Kidney (tissue), 14 donors: ENCODE measurements around the gene B3GLCT. TPM values are rescaled to one million over a fixed set of nuclear protein-coding genes. Genes with fewer than 3 reads are reported as not detected.
A peak's percentile ranks its signal among the peaks of the same experiment; 100 is the strongest.

Source experiments
- DNase-seq, 5 donors: peaks; one replicate each; pipeline ENCODE4 v3.0.0-alpha.2; 2013 to 2020
- FAIRE-seq: peaks from 2 replicates; lab custom pipeline; 2012; peaks lifted over from hg19 to GRCh38; lab: Jason Lieb, UNC
- H3K27ac ChIP-seq, 2 donors: one replicate each; pipeline ENCODE4 v1.7.0; 2013; ENCODE audit warnings: low read depth in 2 of 2, low read length in 2 of 2, inconsistent platforms in 1 of 2
- H3K27me3 ChIP-seq: one replicate; pipeline ENCODE4 v1.7.1; 2013; ENCODE audit warnings: low read length, inconsistent platforms; ENCODE audit not compliant: control insufficient read depth, insufficient read depth
- H3K36me3 ChIP-seq, 3 donors: one replicate each; pipeline versions ENCODE4 v1.7.0 to v1.7.1; 2013; ENCODE audit warnings: low read length in 3 of 3, control low read depth in 1 of 3, inconsistent platforms in 1 of 3; ENCODE audit not compliant: insufficient read depth in 3 of 3, control insufficient read depth in 2 of 3
- H3K4me1 ChIP-seq, 3 donors: one replicate each; pipeline versions ENCODE4 v1.7.0 to v1.7.1; 2013; ENCODE audit warnings: low read length in 3 of 3, inconsistent platforms in 1 of 3, low read depth in 1 of 3; ENCODE audit not compliant: control insufficient read depth in 2 of 3, insufficient read depth in 2 of 3
- H3K4me3 ChIP-seq, 3 donors: one replicate each; pipeline versions ENCODE4 v1.7.0 to v1.8.1; 2013; ENCODE audit warnings: low read length in 3 of 3, control low read depth in 1 of 3, inconsistent platforms in 1 of 3
- H3K9ac ChIP-seq, 3 donors: one replicate each; pipeline versions ENCODE4 v1.7.0 to v1.7.1; 2013; ENCODE audit warnings: low read length in 3 of 3, control low read depth in 1 of 3, inconsistent platforms in 1 of 3
- H3K9me3 ChIP-seq, 3 donors: one replicate each; pipeline versions ENCODE4 v1.7.0 to v1.7.1; 2013; ENCODE audit warnings: low read length in 3 of 3, control low read depth in 1 of 3, inconsistent platforms in 1 of 3; ENCODE audit not compliant: control insufficient read depth in 2 of 3, insufficient read depth in 1 of 3
- CTCF ChIP-seq: IDR thresholded peaks from 3 replicates; pipeline ENCODE4 v1.5.1; 2012; ENCODE audit warnings: mild to moderate bottlenecking, moderate library complexity, borderline replicate concordance; ENCODE audit not compliant: insufficient read depth; ENCODE audit errors: extremely low read depth
- intact Hi-C: fragments of 100-400 bp; cut with DNase I; formaldehyde crosslinking; loops from one replicate; pipeline ENCODE4 v1.11.1; 2022
- polyA plus RNA-seq: library from polyadenylated mRNA; stranded (reverse); fragments of 350-450 nt; fragmentation: Illumina TruSeq; extraction: RNeasy Lipid Tissue Mini Kit (QIAGEN cat#74804); gene quantifications from one replicate; pipeline ENCODE4 v1.2.3, GENCODE V29; 2014; ENCODE audit warnings: low read depth, low replicate concordance; ENCODE audit not compliant: insufficient read depth
- total RNA-seq: library from RNA; stranded (reverse); fragmentation: NEBNext Ultra II Directional; extraction: Animal tissue kit (Norgen Biotek cat#: 25700); gene quantifications from one replicate; pipeline ENCODE4 v1.2.1, GENCODE V29; 2021
- donor health status: control.
- donor health status: control.
- donor health status: control.
- donor health status: control.
- donor health status: control.
- donor health status: DM: yes; HTN: yes; CAD: no.
- donor health status: Normal renal cell carcinoma (clear cell type).

Gene B3GLCT
- total and polyA plus RNA-seq, 2 donors from 2014 or later, result 5.9 to 7.7 TPM

- FAIRE-seq, result no peak
These were observed 8.1 kb downstream of the B3GLCT start for GRCh38 chr13:31207661-31208552.

GRCh38 chr13:31208559-31209122 is 8.9 kb downstream of the B3GLCT start:
- Histone ChIP-seq H3K27ac (no peak overlapping the region), H3K27me3 (no peaks in the 10 kb centered on the region), H3K4me1 (peaks cover 0 to 8% (median 6%) of the 10 kb centered on the region in 3 donors), H3K9ac (no peak overlapping the region), H3K9me3 (no peaks in the 10 kb centered on the region), H3K36me3 (no peaks in the 10 kb centered on the region), H3K4me3 (no peak overlapping the region)
- FAIRE-seq (no peak), DNase-seq (no peak)
- intact Hi-C loops, result no loop called here
- TF ChIP-seq CTCF, result no peak

More at GRCh38 chr13:31207661-31208552, 8.1 kb downstream of the B3GLCT start:
- H3K9ac ChIP-seq, result no peak overlapping the region
- H3K4me3 ChIP-seq, result no peak overlapping the region
- no peak overlapping the region for H3K27ac ChIP-seq
- intact Hi-C loops, result no loop called here
- H3K4me1 ChIP-seq, result peaks cover 0 to 8% (median 6%) of the 10 kb centered on the region in 3 donors
- H3K36me3 ChIP-seq, result no peaks in the 10 kb centered on the region
- H3K9me3 ChIP-seq, result no peaks in the 10 kb centered on the region
- no peak for TF ChIP-seq CTCF
- peak in 4 of 5 donors; percentile 20 to 71 (median 41) for DNase-seq
- H3K27me3 ChIP-seq, result no peaks in the 10 kb centered on the region

GRCh38 chr13:31209172-31209840 is 9.5 kb downstream of the B3GLCT start:
- intact Hi-C loops, result no loop called here

More at GRCh38 chr13:31209172-31209840, 9.5 kb downstream of the B3GLCT start:
- H3K36me3 ChIP-seq, result no peaks in the 10 kb centered on the region
- no peaks in the 10 kb centered on the region for H3K9me3 ChIP-seq
- TF ChIP-seq CTCF, result no peak
- no peak for FAIRE-seq
- peaks cover 0 to 8% (median 6%) of the 10 kb centered on the region in 3 donors for H3K4me1 ChIP-seq
- H3K27ac ChIP-seq, result no peak overlapping the region
- no peaks in the 10 kb centered on the region for H3K27me3 ChIP-seq
- DNase-seq, result peak in 4 of 5 donors; percentile 63 to 85 (median 74)
- H3K4me3 ChIP-seq, result no peak overlapping the region
- no peak overlapping the region for H3K9ac ChIP-seq
